HAP-1 (cell line): Measurements from ENCODE around the gene ULK1.

Experiments used
- DNase-seq, 2 experiments: peaks; one replicate each; pipeline ENCODE4 v3.0.0-alpha.2; 2016 to 2020; ENCODE audit warnings: low spot score in 2 of 2
- H3K27me3 ChIP-seq: fragments of 250-450 bp; sonication (Bioruptor Pico); 2 replicates; pipeline ENCODE4 v1.5.1; 2020; ENCODE audit warnings: low read depth, mild to moderate bottlenecking, moderate library complexity
- H3K36me3 ChIP-seq: fragments of 250-450 bp; sonication (Bioruptor Pico); replicated peaks from 2 replicates; pipeline ENCODE4 v1.5.1; 2020; ENCODE audit warnings: mild to moderate bottlenecking
- H3K4me1 ChIP-seq: fragments of 250-450 bp; sonication (Bioruptor Pico); 2 replicates; pipeline ENCODE4 v1.5.1; 2020; ENCODE audit warnings: mild to moderate bottlenecking
- H3K4me3 ChIP-seq: fragments of 250-450 bp; sonication (Bioruptor Pico); 2 replicates; pipeline ENCODE4 v1.5.1; 2020; ENCODE audit warnings: mild to moderate bottlenecking, moderate library complexity
- H3K9me3 ChIP-seq: fragments of 250-450 bp; sonication (Bioruptor Pico); 2 replicates; pipeline ENCODE4 v1.5.1; 2020; ENCODE audit warnings: mild to moderate bottlenecking, moderate library complexity
- in situ Hi-C: fragments of 300-500 bp; cut with MboI; formaldehyde crosslinking; loops from 3 replicates; pipeline ENCODE4 v1.14.3; 2020; ENCODE audit warnings: low sequenced_read_pairs, inconsistent platforms, mixed read lengths

ULK1 gene

DNA sequence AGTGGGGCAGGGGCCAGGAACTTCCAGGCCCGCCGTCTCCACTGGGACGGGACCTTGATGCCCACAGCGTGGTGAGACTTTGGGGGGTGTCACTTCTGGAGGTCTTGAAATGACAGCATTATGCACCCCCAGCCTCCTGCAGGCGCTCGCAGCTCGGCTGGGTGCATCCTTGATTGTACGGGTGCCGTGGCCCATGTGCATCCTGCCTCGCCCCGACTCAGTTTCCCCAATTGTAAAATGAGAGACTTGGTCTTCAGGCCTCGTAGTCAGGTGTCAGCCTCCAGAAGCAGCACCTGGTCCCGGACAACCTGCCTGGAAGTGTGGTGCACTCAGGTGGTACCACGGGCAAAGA is 25.7 kb downstream of the ULK1 start:
- in situ Hi-C loops: no loop called here
- no peak for DNase-seq
- Histone ChIP-seq H3K36me3 (peaks cover 4% of the 10 kb centered on the region), H3K4me1 (no peaks in the 10 kb centered on the region), H3K9me3 (no peaks in the 10 kb centered on the region), H3K27me3 (no peaks in the 10 kb centered on the region), H3K4me3 (no peak overlapping the region)

DNA sequence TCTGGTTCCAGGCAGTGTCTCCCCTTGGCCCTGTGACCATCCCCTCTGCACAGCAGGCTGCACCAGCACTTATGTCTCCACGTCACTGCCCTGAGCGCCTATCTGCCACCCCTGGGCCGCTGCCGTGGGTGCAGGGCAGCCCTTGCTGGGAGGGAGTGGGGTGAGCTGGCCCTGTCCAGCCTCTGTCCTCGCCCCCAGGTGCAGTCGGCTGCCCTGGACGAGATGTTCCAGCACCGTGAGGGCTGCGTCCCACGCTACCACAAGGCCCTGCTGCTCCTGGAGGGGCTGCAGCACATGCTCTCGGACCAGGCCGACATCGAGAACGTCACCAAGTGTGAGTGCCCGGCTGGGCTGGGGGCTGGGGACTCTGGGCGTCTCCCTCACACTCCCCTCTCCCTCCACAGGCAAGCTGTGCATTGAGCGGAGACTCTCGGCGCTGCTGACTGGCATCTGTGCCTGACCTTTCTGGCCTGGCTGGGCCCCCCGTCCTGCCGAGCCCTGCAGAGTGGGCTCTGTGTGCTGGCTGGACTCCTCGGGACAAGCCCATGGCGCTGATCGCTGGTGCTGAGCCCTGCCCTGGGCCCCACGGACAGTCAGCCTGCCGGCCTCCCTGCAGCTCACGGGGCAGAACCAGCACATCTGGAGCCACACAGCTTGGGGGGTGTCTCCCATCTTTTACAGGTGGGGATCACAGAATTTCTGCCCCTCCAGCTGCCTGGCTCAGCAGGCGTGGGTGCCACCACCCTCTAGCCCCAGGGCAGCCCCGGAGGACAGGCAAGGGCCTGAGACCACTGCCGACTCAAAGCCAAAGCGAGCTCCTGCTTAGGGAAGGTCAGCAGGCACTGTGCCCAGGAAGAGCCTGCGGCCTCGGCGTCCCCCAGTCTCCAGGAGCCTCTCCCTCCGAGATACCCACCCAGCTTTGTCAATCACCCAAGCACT is 26.7 kb downstream of the ULK1 start:
- in situ Hi-C loops: no loop called here
- H3K27me3 ChIP-seq: no peaks in the 10 kb centered on the region
- H3K4me3 ChIP-seq: no peak overlapping the region
- peaks cover 4% of the 10 kb centered on the region for H3K36me3 ChIP-seq
- DNase-seq: no peak
- no peaks in the 10 kb centered on the region for H3K4me1 ChIP-seq
- H3K9me3 ChIP-seq: no peaks in the 10 kb centered on the region

DNA sequence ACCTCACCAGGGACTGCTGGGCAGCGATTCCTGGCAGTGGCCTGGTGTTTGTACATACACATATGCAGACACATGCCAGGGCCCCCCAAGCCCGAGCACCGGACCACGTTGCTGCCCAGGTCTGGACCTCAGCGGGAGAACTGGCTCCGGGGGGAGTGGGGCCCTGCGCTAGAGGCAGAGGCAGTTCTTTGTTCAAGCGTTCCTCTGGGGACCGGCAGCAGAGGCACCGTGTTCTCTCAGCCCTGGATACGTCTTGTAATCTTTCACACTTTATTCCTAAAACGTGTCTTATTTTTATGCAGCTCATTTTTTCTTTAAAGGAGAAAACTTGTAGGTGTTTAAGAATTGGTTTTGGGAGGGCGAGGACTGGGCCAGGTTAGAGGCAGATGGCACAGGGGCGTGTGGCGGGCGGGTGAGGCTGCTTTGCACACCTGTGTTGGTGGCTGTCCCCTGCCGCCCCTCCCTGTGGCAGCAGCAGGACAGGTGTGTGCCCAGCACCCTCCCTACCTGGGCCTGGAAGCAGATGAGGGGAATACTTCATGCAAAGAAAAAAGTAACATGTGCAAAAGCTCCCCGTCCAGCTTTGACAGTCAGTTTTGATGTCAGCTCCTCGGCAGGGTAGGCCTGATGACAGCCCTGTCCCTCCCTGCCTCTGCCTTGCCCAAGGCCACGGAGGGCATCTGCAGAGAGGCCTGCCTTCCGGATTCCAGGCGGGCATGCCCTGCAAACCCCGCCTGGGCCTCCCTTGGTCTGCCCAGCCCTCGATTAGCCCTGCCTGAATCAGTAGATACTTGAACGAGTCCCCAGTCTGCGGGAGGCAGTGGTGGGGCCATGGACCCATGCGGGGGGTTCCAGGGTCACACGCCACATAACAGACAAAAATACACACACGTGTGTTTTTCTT is 27.7 kb downstream of the ULK1 start:
- no peak for DNase-seq
- H3K27me3 ChIP-seq: no peaks in the 10 kb centered on the region
- H3K36me3 ChIP-seq: peaks cover 4% of the 10 kb centered on the region
- no peaks in the 10 kb centered on the region for H3K4me1 ChIP-seq
- no peaks in the 10 kb centered on the region for H3K9me3 ChIP-seq
- in situ Hi-C loops: no loop called here
- no peak overlapping the region for H3K4me3 ChIP-seq

DNA sequence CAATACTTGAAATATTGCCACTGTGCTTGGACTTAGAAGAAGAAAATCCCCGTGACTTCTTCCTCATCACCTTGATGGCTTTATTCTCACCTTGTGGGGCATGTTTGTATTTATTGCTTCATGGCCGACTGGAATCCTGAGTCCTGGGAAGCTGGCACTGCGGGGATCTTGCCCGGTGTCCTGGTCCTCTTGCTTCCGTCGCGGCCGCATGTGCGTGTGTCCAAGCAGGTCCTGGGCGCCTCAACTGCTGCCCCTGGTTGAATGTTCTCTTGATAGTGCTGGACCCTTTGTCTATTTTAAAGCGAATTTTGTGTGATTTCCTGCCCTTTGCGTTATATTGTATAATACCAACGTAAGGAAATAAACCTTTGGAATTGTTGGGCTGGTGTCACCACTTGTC is 28.4 kb downstream of the ULK1 start:
- Histone ChIP-seq H3K4me3 (no peak overlapping the region), H3K36me3 (peaks cover 4% of the 10 kb centered on the region)
- in situ Hi-C loops: no loop called here

DNA sequence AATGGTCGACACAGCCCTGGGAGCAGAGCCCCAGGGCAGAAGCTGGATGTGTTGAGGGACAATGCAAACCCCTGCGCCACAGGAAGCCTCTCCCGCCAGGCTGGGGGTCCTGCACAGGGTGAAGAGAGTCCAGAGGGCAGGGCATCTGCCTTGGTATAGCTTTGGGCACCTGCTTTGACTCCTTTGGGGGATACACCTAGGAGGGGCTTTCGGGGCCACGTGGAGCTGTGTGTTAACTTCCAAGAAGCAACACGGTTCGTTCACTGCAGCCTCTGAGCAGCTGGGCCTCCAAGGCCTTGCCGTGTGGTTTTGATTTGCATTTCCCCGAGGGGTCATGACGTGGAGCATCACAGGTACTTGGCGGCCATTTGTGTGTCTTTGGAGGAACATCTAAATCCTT is 28.8 kb downstream of the ULK1 start:
- Histone ChIP-seq H3K27me3 (no peaks in the 10 kb centered on the region), H3K4me3 (no peak overlapping the region), H3K36me3 (peaks cover 4% of the 10 kb centered on the region), H3K9me3 (no peaks in the 10 kb centered on the region), H3K4me1 (no peaks in the 10 kb centered on the region; the same call in 1 of the 2 replicates)
- in situ Hi-C loops: no loop called here
- DNase-seq: no peak

More for the DNA sequence above, 28.4 kb downstream of the ULK1 start:
- no peak for DNase-seq
- Histone ChIP-seq H3K9me3 (no peaks in the 10 kb centered on the region), H3K4me1 (no peaks in the 10 kb centered on the region), H3K27me3 (no peaks in the 10 kb centered on the region)

DNA sequence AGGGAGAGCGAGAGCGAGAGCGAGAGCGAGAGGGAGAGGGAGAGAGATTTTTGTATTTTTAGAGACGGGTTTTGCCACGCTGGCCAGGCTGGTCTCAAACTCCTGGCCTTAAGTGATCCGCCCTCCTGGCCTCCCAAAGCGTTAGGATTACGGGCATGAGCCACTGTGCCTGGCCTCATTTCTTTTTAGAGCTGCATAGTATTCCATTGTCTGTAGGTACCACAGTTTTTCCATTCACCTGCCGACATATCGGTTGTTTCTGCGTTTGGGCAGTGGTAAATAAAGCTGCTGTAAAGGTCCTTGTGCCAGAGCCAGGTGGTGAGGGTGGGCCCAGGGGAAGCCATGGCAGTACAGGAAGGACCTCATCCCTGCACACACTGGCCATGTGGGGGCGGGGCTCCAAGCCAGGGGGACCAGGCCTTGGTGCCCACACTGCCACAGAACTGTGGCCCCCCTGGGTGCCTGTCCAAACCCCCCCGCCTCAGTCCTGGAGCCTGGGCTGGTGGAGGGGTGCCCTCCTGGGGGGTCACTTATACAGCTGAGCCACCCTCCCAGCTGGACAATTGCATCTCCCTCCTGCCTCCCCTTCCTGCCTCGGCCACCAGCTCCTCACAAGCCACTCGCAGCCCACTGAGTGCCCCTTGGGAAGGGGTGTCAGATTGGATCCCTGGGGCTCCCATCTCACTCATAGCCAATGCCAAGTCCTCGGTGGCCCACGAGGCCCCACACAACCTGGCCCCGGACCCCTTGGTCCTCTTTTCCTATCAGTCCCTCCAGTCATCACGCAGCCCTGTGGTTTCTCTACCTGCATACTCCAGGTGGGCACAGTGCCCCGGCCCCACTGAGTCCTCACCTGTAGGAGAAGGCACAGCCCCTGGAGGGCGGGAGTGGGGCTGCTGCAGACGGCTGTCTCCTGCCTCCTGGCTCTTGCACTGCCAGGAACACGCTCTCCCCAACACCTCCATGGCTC is 33.0 kb downstream of the ULK1 start:
- peaks cover 5% of the 10 kb centered on the region for H3K4me1 ChIP-seq
- in situ Hi-C loops: no loop called here
- peaks cover 25% of the 10 kb centered on the region for H3K36me3 ChIP-seq
- no peak for DNase-seq
- H3K9me3 ChIP-seq: no peaks in the 10 kb centered on the region
- H3K27me3 ChIP-seq: no peaks in the 10 kb centered on the region
- no peak overlapping the region for H3K4me3 ChIP-seq

DNA sequence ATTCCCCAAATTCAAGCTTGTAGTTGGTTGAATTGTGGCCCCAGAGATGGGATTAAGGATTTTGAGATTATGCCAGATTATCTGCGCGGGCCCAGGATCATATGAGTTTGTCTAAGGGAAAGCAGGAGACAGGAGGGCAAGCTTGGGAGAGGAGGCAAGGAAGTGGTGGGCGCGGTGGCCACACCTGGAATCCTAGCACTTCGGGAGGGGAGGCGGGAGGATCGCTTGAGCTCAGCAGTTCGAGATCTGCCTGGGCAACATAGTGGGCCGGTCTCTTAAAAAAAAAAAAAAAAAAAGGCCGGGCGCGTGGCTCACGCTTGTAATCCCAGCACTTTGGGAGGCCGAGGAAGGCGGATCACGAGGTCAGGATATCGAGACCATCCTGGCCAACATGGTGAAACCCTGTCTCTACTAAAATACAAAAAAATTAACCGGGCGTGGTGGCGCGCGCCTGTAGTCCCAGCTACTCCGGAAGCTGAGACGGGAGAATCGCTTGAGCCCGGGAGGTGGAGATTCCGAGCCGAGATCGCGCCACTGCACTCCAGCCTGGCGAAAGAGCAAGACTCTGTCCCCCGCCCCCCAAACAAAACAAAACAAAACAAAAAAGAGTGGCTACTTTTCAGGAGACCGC is 33.8 kb downstream of the ULK1 start:
- peak overlapping the region; percentile 98 for H3K4me3 ChIP-seq
- in situ Hi-C loops: no loop called here
- DNase-seq: peak in 1 of 2 experiments; percentile 57
- peaks cover 5% of the 10 kb centered on the region for H3K4me1 ChIP-seq
- H3K9me3 ChIP-seq: no peaks in the 10 kb centered on the region
- H3K27me3 ChIP-seq: no peaks in the 10 kb centered on the region
- peaks cover 33% of the 10 kb centered on the region for H3K36me3 ChIP-seq

DNA sequence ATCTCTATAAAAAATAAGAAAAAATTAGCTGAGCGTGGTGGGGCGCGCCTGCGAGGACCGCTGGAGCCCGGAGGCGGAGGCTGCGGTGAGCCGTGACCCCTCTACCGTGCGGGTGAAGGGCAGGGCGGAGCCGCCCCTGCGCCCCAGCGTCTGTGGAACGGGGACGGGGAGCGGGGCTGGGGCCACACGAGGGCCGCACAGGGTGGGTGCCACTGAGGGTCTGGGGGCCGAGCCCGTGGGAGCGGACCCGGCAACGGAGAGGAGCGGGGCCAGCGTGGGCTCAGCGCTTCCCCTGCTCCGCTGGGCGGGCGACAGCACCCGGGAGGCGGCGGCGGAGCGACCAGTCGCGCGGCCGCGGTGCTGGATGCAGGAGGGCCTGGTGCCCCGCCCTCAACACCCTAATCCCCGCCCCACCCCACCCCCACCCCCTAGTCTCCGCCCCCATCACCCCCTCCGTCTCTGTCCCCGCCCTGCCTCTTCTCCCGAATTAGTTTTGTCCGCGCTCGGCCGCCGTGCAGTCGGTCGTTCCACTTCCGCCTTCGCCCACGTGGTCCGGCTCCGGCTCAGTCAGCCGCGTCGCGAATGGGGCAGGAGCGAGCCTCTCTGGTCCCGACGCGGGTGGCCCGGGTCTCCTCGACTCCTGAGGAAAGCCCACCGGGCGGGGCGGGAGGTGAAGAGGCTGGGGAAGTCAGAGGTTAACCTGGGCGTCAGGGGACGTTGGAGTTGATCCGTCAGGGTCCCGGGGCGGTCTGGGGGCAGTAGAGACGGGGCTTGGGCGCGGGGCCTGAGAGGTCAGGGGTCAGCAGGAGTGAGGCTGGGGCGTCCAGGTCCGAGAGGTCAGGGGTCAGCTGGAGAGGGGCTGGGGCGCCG is 34.5 kb downstream of the ULK1 start, which contains the start of gene PUS1:
PUS1 (plus strand) TSS at position 566 of the 870 bp plus-strand sequence. CDS start 447 bp downstream, outside the sequence.
- in situ Hi-C loops: no loop called here
- peaks cover 40% of the 10 kb centered on the region for H3K36me3 ChIP-seq
- DNase-seq: peak; percentile 89 to 96
- no peaks in the 10 kb centered on the region for H3K9me3 ChIP-seq
- no peaks in the 10 kb centered on the region for H3K27me3 ChIP-seq
- H3K4me3 ChIP-seq: peak within 1 kb of the TSS; percentile 98
- peaks cover 5% of the 10 kb centered on the region for H3K4me1 ChIP-seq

DNA sequence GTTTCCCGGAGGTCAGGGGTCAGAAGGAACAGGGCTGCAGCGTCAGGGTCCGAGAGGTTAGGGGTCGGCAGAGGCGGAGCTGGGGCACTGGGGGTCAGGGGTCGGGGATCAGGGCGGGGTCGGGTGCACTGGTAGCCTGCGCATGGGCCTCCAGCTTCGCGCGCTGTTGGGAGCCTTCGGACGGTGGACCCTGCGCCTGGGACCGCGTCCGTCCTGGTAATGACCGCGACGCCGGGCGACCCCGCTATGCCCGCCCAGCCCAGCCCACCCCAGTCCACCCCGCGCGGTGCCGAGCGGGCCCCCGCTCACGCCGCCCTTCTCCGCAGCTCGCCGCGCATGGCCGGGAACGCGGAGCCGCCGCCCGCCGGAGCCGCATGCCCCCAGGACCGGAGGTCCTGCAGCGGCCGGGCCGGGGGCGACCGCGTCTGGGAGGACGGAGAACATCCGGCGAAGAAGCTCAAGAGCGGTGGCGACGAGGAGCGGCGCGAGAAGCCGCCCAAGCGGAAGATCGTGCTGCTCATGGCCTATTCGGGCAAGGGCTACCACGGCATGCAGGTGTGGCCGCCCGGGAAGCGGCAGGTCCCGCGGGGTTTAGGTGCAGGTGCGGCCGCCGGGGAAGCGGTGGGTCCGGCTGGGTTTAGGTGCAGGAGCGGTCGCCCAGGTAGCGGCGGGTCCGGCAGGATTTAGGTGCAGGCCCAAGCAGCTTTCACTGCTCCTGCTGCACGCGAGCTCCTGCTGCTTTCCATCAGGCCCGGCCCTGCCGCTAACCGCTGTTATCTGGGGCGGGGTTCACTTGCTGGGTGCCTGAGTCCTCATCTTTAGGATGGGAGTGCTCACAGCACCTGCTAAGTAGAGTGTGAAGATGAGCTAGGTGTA is 35.4 kb downstream of the ULK1 start:
- DNase-seq: peak in 1 of 2 experiments; percentile 50
- no peaks in the 10 kb centered on the region for H3K9me3 ChIP-seq
- H3K4me1 ChIP-seq: peaks cover 5% of the 10 kb centered on the region
- in situ Hi-C loops: no loop called here
- H3K36me3 ChIP-seq: peaks cover 48% of the 10 kb centered on the region
- no peaks in the 10 kb centered on the region for H3K27me3 ChIP-seq
- H3K4me3 ChIP-seq: peak overlapping the region; percentile 98

DNA sequence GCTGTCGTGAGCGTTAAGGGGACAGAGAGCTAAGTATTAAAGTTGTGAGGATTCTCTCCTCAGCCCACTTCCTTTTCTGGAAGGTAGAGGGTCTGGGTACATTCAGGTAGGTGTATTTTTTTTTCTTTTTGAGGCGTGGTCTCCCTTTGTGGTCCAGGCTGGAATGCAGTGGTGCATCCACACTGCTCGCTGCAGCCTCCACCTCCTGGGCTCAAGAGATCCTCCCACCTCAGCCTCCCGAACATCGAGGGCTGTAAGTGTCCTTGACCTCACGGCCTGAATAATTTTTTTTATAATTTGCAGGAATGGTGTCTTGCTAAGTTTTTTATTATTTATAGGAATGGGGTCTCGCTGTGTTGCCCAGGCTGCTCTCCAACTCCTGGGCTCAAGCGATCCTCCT is 36.1 kb downstream of the ULK1 start:
- no peak for DNase-seq
- Histone ChIP-seq H3K36me3 (peaks cover 53% of the 10 kb centered on the region), H3K27me3 (no peaks in the 10 kb centered on the region), H3K4me3 (peak overlapping the region; percentile 98), H3K9me3 (no peaks in the 10 kb centered on the region), H3K4me1 (peaks cover 5% of the 10 kb centered on the region)
- in situ Hi-C loops: no loop called here

DNA sequence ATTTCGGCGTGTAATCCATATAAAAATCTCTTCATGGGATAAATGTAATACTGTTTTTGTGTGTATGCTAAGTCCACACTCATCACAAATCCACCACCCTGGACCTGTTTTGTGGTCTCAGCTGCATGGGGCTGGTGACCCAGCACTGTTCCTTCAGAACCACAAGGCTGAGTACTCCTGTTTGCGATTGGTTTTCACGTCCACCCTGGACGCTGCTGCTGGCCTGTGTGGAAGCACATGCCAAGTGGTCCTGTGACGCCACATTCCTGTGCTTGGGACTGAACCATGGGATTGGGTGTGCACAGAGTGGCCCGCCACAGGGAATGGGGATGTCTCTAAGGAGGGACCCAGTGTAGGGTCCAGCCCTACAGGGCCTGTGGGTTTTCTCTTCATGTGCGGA is 39.0 kb downstream of the ULK1 start:
- Histone ChIP-seq H3K36me3 (peaks cover 79% of the 10 kb centered on the region), H3K27me3 (no peaks in the 10 kb centered on the region), H3K4me3 (no peak overlapping the region), H3K4me1 (peaks cover 5% of the 10 kb centered on the region), H3K9me3 (no peaks in the 10 kb centered on the region)
- no peak for DNase-seq
- in situ Hi-C loops: no loop called here
